SK-N-MC (cell line): ENCODE data around the gene ADARB2.
"Not testable (repeated sequence)": the region's sequence is repeated elsewhere in the genome, so short reads cannot be mapped to it uniquely, and the experiment has no call there.

ENCODE experiments used
- DNase-seq: peaks from one replicate; pipeline ENCODE4 v3.0.0-alpha.2; 2011; ENCODE audit warnings: low read depth, low spot score
- H3K27ac ChIP-seq: fragments of 200-600 bp; sonication (generic); 2 replicates; pipeline ENCODE4 v1.5.1; 2016; ENCODE audit warnings: mixed run types
- H3K36me3 ChIP-seq: fragments of 200-600 bp; sonication (generic); 2 replicates; pipeline ENCODE4 v1.6.1; 2017; ENCODE audit warnings: antibody characterized with exemption, low read length, mixed read lengths; ENCODE audit not compliant: insufficient read depth
- H3K4me3 ChIP-seq: fragments of 200-600 bp; sonication (generic); 2 replicates; pipeline ENCODE4 v1.5.1; 2016
- H3K9ac ChIP-seq: fragments of 200-600 bp; sonication (generic); 2 replicates; pipeline ENCODE4 v1.8.0; 2017; ENCODE audit warnings: mixed run types, mixed read lengths; ENCODE audit not compliant: insufficient read length
- H3K9me3 ChIP-seq: fragments of 200-600 bp; sonication (generic); 2 replicates; pipeline ENCODE4 v1.6.1; 2017; ENCODE audit warnings: low read depth, mild to moderate bottlenecking, antibody characterized with exemption, low read length, moderate library complexity, mixed read lengths
- EZH2 ChIP-seq: fragments of 200-600 bp; sonication (generic); IDR thresholded peaks from one replicate; pipeline ENCODE4 v1.6.1; 2017; ENCODE audit warnings: antibody characterized with exemption
- FOXP2 ChIP-seq: optimal IDR thresholded peaks from 2 replicates; pipeline ENCODE3; 2011; ENCODE audit warnings: mild to moderate bottlenecking, moderate library complexity; ENCODE audit not compliant: insufficient read depth; ENCODE audit errors: extremely low read length, control extremely low read depth
- POLR2AphosphoS5 ChIP-seq: IDR thresholded peaks from 2 replicates; pipeline ENCODE4 v1.6.1; 2012; ENCODE audit warnings: mild to moderate bottlenecking, low read depth, low read length, borderline replicate concordance

ADARB2 gene

GRCh38 chr10:1348773-1349050 lies 388.6 kb downstream of the ADARB2 start:
- Histone ChIP-seq H3K9ac (no peak overlapping the region), H3K27ac (no peak overlapping the region), H3K4me3 (no peak overlapping the region), H3K9me3 (no peaks in the 10 kb centered on the region), H3K36me3 (no peaks in the 10 kb centered on the region)
- DNase-seq = no peak
- TF ChIP-seq FOXP2 (no peak), POLR2AphosphoS5 (no peak), EZH2 (no peak)

GRCh38 chr10:1347962-1348772 lies 389.2 kb downstream of the ADARB2 start:
- Histone ChIP-seq H3K36me3 (no peaks in the 10 kb centered on the region), H3K4me3 (0 out of 2 replicates have a peak overlapping the region, but pooled peaks have one; percentile 7), H3K9me3 (no peaks in the 10 kb centered on the region), H3K27ac (no peak overlapping the region), H3K9ac (no peak overlapping the region)
- no peak for TF ChIP-seq FOXP2
- TF ChIP-seq POLR2AphosphoS5 = no peak
- TF ChIP-seq EZH2 = no peak
- peak; percentile 14 for DNase-seq

- Histone ChIP-seq H3K27ac (no peak overlapping the region), H3K9ac (no peak overlapping the region), H3K4me3 (no peak overlapping the region), H3K9me3 (no peaks in the 10 kb centered on the region), H3K36me3 (no peaks in the 10 kb centered on the region)
- TF ChIP-seq POLR2AphosphoS5 = no peak
- no peak for TF ChIP-seq FOXP2
- TF ChIP-seq EZH2 = no peak
- no peak for DNase-seq
These were observed 389.8 kb downstream of the ADARB2 start for GRCh38 chr10:1347525-1347924.

- H3K9me3 ChIP-seq = no peaks in the 10 kb centered on the region
- no peak for DNase-seq
- no peak for TF ChIP-seq EZH2
- no peak for TF ChIP-seq FOXP2
- TF ChIP-seq POLR2AphosphoS5 = no peak
- no peak overlapping the region for H3K4me3 ChIP-seq
- no peak overlapping the region for H3K27ac ChIP-seq
- no peak overlapping the region for H3K9ac ChIP-seq
- H3K36me3 ChIP-seq = no peaks in the 10 kb centered on the region
These were observed 391.1 kb downstream of the ADARB2 start for GRCh38 chr10:1346201-1346600.

- Histone ChIP-seq H3K36me3 (no peaks in the 10 kb centered on the region), H3K27ac (no peak overlapping the region), H3K4me3 (no peak overlapping the region), H3K9me3 (no peaks in the 10 kb centered on the region), H3K9ac (no peak overlapping the region)
- DNase-seq = no peak
- no peak for TF ChIP-seq EZH2
- TF ChIP-seq FOXP2 = no peak
- TF ChIP-seq POLR2AphosphoS5 = no peak
These were observed 392.0 kb downstream of the ADARB2 start for GRCh38 chr10:1345368-1345767.

- Histone ChIP-seq H3K27ac (no peak overlapping the region), H3K9ac (no peak overlapping the region), H3K4me3 (no peak overlapping the region), H3K36me3 (no peaks in the 10 kb centered on the region), H3K9me3 (no peaks in the 10 kb centered on the region)
- DNase-seq = no peak
- TF ChIP-seq FOXP2 (no peak), EZH2 (no peak), POLR2AphosphoS5 (no peak)
These were observed 392.5 kb downstream of the ADARB2 start for GRCh38 chr10:1344846-1345245.

- Histone ChIP-seq H3K36me3 (no peaks in the 10 kb centered on the region), H3K27ac (no peak overlapping the region), H3K4me3 (no peak overlapping the region), H3K9me3 (no peaks in the 10 kb centered on the region), H3K9ac (no peak overlapping the region)
- TF ChIP-seq FOXP2 (no peak), EZH2 (no peak), POLR2AphosphoS5 (no peak)
- no peak for DNase-seq
These were observed 392.9 kb downstream of the ADARB2 start for GRCh38 chr10:1344408-1344807.

GRCh38 chr10:1343176-1343575 lies 394.1 kb downstream of the ADARB2 start:
- Histone ChIP-seq H3K9ac (no peak overlapping the region), H3K9me3 (no peaks in the 10 kb centered on the region), H3K4me3 (no peak overlapping the region), H3K27ac (no peak overlapping the region), H3K36me3 (no peaks in the 10 kb centered on the region)
- TF ChIP-seq POLR2AphosphoS5 = no peak
- no peak for TF ChIP-seq EZH2
- no peak for TF ChIP-seq FOXP2
- DNase-seq = no peak

GRCh38 chr10:1341052-1341451 lies 396.3 kb downstream of the ADARB2 start:
- not testable (repeated sequence) for H3K9me3 ChIP-seq, H3K4me3 ChIP-seq, H3K9ac ChIP-seq, H3K36me3 ChIP-seq, H3K27ac ChIP-seq, DNase-seq
